Measurements from ENCODE around the gene TLE5.

Gene TLE5

DNA sequence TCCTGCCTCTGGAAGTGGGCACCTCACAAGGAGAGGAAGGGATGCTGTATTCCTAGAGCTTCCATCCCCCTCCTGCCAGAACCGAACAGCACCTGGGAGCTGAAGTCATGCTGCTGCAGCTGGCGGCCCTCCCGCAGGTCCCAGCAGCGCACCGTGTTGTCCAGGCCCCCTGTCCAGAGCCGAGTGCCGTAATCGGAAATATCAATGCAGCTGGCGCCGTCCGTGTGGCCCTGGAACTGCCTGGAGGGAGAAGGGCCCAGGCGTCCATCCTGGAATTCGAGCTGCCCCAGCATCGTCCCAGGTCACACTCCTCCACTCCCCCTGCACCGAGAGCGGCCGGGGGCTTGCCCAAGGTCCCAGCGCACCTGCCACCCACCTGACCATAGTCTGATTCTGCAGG, 57.0 kb downstream of the TLE5 start:
- Histone ChIP-seq H3K9ac (ENCODE audit: low read length in 5 of 5) (no peak overlapping the region), H3K9me3 (ENCODE audit: control insufficient read depth in 5 of 5, low read length in 5 of 5) (no peaks in the 10 kb centered on the region), H3K4me1 (ENCODE audit: control insufficient read depth in 5 of 5, insufficient read depth in 5 of 5, low read length in 5 of 5) (no peaks in the 10 kb centered on the region), H3K36me3 (ENCODE audit: control insufficient read depth in 5 of 5, insufficient read depth in 5 of 5, low read length in 5 of 5) (peaks cover 0 to 72% (median 42%) of the 10 kb centered on the region in 5 donors), H3K27ac (ENCODE audit: low read depth, low read length) (no peak overlapping the region), H3K27me3 (ENCODE audit: control insufficient read depth in 5 of 5, insufficient read depth in 4 of 5, low read length in 5 of 5) (no peaks in the 10 kb centered on the region), H3K4me3 (ENCODE audit: low read depth in 1 of 5, low read length in 5 of 5) (no peak overlapping the region)

DNA sequence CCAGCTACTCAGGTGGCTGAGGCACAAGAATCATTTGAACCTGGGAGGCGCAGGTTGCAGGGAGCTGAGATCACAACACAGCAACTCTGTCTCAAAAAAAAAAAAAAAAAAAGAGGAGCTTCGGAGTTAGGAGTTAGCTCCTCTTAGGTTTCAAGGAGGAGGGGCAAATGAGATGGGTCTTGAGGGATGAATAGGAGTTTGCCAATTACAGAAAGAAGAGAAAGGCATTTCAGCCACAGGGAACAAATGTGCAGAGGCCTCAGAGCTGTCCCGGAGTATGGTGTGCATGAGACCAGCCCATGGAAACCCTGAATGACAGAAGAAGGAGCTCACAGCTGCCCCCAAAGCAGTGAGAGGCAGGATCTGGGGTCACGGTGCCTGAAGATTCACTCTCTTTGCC, 57.8 kb downstream of the TLE5 start:
- Histone ChIP-seq H3K27ac (ENCODE audit: low read depth, low read length) (no peak overlapping the region), H3K4me1 (ENCODE audit: control insufficient read depth in 5 of 5, insufficient read depth in 5 of 5, low read length in 5 of 5) (no peaks in the 10 kb centered on the region), H3K9ac (ENCODE audit: low read length in 5 of 5) (no peak overlapping the region), H3K4me3 (ENCODE audit: low read depth in 1 of 5, low read length in 5 of 5) (no peak overlapping the region), H3K36me3 (ENCODE audit: control insufficient read depth in 5 of 5, insufficient read depth in 5 of 5, low read length in 5 of 5) (peaks cover 0 to 65% (median 37%) of the 10 kb centered on the region in 5 donors), H3K9me3 (ENCODE audit: control insufficient read depth in 5 of 5, low read length in 5 of 5) (no peaks in the 10 kb centered on the region), H3K27me3 (ENCODE audit: control insufficient read depth in 5 of 5, insufficient read depth in 4 of 5, low read length in 5 of 5) (no peaks in the 10 kb centered on the region)

DNA sequence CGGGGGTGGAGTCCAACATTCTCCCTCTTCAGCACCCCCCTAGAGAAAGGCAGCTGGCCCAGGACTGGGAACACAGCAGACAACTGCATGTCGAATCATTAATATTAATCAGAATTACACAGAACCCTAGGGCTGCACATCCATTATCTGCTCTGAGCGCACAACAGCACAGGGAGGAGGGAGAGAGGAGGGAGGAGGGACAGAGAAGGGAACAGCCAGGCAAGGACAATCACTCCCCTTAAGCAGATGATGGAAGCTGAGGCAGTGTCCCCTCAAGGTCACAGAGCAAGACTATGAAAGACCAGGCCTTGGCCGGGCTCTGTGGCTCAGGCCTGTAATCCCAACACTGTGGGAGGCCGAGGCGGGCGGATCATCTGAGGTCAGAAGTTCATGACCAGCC, 59.2 kb downstream of the TLE5 start:
- no peak overlapping the region for H3K27ac ChIP-seq (ENCODE audit: low read depth, low read length)
- H3K9ac ChIP-seq (ENCODE audit: low read length in 5 of 5): no peak overlapping the region
- H3K4me3 ChIP-seq (ENCODE audit: low read depth in 1 of 5, low read length in 5 of 5): no peak overlapping the region
- no peaks in the 10 kb centered on the region for H3K9me3 ChIP-seq (ENCODE audit: control insufficient read depth in 5 of 5, low read length in 5 of 5)
- no peaks in the 10 kb centered on the region for H3K27me3 ChIP-seq (ENCODE audit: control insufficient read depth in 5 of 5, insufficient read depth in 4 of 5, low read length in 5 of 5)
- peaks cover 0 to 61% (median 31%) of the 10 kb centered on the region in 5 donors for H3K36me3 ChIP-seq (ENCODE audit: control insufficient read depth in 5 of 5, insufficient read depth in 5 of 5, low read length in 5 of 5)
- no peaks in the 10 kb centered on the region for H3K4me1 ChIP-seq (ENCODE audit: control insufficient read depth in 5 of 5, insufficient read depth in 5 of 5, low read length in 5 of 5)

All from subcutaneous abdominal adipose tissue (tissue), 5 donors.